Cerebellar nuclear complex (tissue), 1 donor: ENCODE measurements around the gene SFI1.
"Not testable (repeated sequence)": the region's sequence is repeated elsewhere in the genome, so short reads cannot be mapped to it uniquely, and the experiment has no call there.

Experiments used
- DNase-seq, 2 experiments: peaks; one replicate each; lab custom pipeline; 2025; lab: John Stamatoyannopoulos, UW

The SFI1 gene

GRCh38 chr22:31635638-31636306, 139.4 kb downstream of the SFI1 start:
- no peak for DNase-seq

- no peak for DNase-seq
These were observed 141.1 kb downstream of the SFI1 start for GRCh38 chr22:31637447-31637890.

- DNase-seq, result no peak
These were observed 141.7 kb downstream of the SFI1 start for GRCh38 chr22:31637891-31638618.

GRCh38 chr22:31639436-31640039, 143.2 kb downstream of the SFI1 start:
- DNase-seq, result no peak

- DNase-seq, result no peak
These were observed 150.1 kb downstream of the SFI1 start for GRCh38 chr22:31646186-31647019.

GRCh38 chr22:31647066-31647465, 150.7 kb downstream of the SFI1 start:
- DNase-seq, result no peak

GRCh38 chr22:31647523-31648320, 151.4 kb downstream of the SFI1 start:
- DNase-seq, result no peak

- DNase-seq, result no peak
These were observed 154.1 kb downstream of the SFI1 start for GRCh38 chr22:31650391-31650790.

GRCh38 chr22:31651664-31652063, 155.3 kb downstream of the SFI1 start:
- no peak for DNase-seq

- no peak for DNase-seq
These were observed 155.8 kb downstream of the SFI1 start for GRCh38 chr22:31652088-31652487.

- DNase-seq, result no peak
These were observed 156.8 kb downstream of the SFI1 start for GRCh38 chr22:31652911-31653684.

- DNase-seq, result no peak
These were observed 157.6 kb downstream of the SFI1 start for GRCh38 chr22:31653944-31654343.

GRCh38 chr22:31654408-31654807, 158.1 kb downstream of the SFI1 start:
- no peak for DNase-seq

- DNase-seq, result no peak
These were observed 162.9 kb downstream of the SFI1 start for GRCh38 chr22:31659246-31659645.

- DNase-seq, result not testable (repeated sequence)
These were observed 164.6 kb downstream of the SFI1 start for GRCh38 chr22:31660860-31661341.

GRCh38 chr22:31661851-31662667, 165.7 kb downstream of the SFI1 start, which contains the start of gene PISD:
TSS of gene PISD (minus strand) at chr22:31662215. CDS start at chr22:31662208, 7 bp downstream.
- DNase-seq, result peak; percentile 44 to 88

GRCh38 chr22:31662668-31663037, 166.3 kb downstream of the SFI1 start:
- no peak for DNase-seq
